ENCODE results near the gene ZNF700.
A peak's percentile ranks its signal among the peaks of the same experiment; 100 is the strongest.
"Not testable (repeated sequence)": the region's sequence is repeated elsewhere in the genome, so short reads cannot be mapped to it uniquely, and the experiment has no call there.

The ZNF700 gene

GRCh38 chr19:11924886-11925650 is at the start of gene ZNF700:
Gene ZNF700, plus strand, starts transcription at chr19:11925107. Its CDS starts 104 bp downstream, at chr19:11925211.
- ChIA-PET CTCF (interaction anchor here (0.6 to 6.2 kb wide), 22 partner anchors 9 to 441 kb away, joined by 3 to 92 read pairs (median 11); partner anchors contain the start of genes ZNF136, ZNF20, ZNF433 and ZNF442), POLR2A (interaction anchor here (0.5 to 2.2 kb wide), 12 partner anchors 40 to 866 kb away, joined by 3 to 10 read pairs (median 7); partner anchors contain the start of genes JUNB, PRKCSH, ZNF440 and ZNF763)
- TF ChIP-seq, protein P1, sequence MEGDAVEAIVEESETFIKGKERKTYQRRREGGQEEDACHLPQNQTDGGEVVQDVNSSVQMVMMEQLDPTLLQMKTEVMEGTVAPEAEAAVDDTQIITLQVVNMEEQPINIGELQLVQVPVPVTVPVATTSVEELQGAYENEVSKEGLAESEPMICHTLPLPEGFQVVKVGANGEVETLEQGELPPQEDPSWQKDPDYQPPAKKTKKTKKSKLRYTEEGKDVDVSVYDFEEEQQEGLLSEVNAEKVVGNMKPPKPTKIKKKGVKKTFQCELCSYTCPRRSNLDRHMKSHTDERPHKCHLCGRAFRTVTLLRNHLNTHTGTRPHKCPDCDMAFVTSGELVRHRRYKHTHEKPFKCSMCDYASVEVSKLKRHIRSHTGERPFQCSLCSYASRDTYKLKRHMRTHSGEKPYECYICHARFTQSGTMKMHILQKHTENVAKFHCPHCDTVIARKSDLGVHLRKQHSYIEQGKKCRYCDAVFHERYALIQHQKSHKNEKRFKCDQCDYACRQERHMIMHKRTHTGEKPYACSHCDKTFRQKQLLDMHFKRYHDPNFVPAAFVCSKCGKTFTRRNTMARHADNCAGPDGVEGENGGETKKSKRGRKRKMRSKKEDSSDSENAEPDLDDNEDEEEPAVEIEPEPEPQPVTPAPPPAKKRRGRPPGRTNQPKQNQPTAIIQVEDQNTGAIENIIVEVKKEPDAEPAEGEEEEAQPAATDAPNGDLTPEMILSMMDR (IDR thresholded peaks at IDR 0.05; ENCODE audit: control extremely low read depth, extremely low read depth, low read depth, missing control alignments), result no peak
- DNase-seq (ENCODE audit: extremely low spot score), result peak; percentile 94

DNA sequence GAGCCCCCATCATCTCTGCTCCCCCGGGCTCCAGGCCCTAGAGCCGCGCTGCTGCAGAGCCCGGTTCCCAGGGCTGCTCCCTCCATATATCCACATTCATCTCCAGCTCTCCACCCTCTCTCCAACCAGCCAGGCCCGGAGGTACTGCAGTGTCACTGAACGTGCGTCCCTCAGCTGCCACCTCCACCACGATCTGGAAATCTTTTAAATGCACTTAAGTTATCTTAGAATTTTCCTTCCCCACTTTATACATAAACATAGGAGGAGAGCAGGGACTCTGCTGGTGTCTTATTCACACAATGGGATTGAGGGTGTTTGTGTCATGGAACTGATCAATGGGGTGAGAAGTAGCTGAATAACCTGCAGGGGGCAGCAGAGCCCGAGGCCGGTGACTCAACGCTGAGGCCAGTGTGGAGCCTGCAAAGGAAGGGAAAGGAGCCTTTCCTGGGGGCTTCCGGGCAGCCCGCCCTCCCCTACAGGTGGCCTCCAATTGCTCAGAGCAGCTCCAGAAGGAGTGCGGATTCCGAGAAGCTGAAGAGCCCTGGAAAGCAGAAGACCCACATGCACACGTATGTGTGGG is 45.1 kb upstream of the ZNF700 start:
- CTCF ChIA-PET, result interaction anchor here (0.7 to 1.7 kb wide), 4 partner anchors 12 to 211 kb away, joined by 3 to 4 read pairs (median 4); no protein-coding TSS in a partner anchor
- POLR2A ChIA-PET; DNase-seq (ENCODE audit: extremely low spot score): not testable (repeated sequence)

DNA sequence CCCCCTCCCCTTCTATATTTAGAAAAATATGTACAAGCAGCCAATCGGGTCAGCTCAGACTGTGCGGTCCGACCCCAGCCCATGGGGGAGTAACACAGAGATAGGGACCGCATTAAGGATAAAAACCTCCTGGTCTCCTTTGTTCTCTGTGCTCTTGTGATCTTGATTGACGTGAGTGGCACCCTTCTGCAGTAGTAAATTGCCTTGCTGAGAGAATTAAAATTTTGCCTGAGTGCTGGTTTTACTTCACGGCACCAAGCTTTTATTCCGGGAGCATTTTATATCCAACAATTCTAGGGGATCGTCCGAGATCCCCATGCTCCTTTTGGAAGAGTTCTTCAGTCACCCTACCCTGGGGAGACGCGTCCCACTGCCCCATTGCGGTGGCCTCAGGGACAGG is 44.3 kb upstream of the ZNF700 start:
- CTCF ChIA-PET, result interaction anchor here (0.7 to 1.8 kb wide), 5 partner anchors 11 to 210 kb away, joined by 3 to 6 read pairs (median 4); partner anchors contain the start of gene ZNF491
- no peak for DNase-seq (ENCODE audit: extremely low spot score)
- TF ChIP-seq, protein P1 (IDR thresholded peaks at IDR 0.05; ENCODE audit: control extremely low read depth, extremely low read depth, low read depth, missing control alignments), result no peak
- POLR2A ChIA-PET, result no interaction called here

DNA sequence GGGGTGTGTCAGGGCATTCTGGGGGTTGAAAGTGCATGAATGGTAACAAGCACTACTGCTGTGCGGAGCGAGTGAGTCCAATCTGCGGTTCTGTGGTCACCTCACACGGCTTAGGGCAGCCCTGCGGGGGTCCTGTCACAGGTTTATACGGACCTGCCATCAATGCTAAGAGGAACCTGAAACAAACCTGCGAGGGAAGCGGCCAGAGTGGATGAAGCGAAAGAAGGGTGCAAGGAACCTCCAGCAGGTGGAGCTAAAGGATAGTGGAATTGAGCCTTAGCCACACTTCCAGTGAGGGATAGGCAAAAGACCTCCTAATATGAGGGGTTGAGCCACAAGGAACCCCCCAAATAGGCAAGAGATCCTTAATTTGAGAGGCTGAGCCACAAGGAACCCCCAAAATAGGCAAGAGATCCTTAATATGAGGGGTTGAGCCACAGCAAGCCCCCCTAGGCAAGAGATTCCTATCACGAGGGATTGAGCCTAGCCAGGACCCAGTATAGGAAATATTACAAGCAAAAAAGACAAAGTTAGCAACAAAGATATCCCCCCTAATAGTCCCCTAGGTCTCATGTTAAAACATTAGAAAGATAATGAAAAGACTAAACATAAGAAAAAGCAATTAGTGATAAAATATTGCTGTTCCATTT is 43.6 kb upstream of the ZNF700 start:
- peak; percentile 66 for DNase-seq (ENCODE audit: extremely low spot score)
- POLR2A ChIA-PET, result no interaction called here
- TF ChIP-seq, protein P1 (IDR thresholded peaks at IDR 0.05; ENCODE audit: control extremely low read depth, extremely low read depth, low read depth, missing control alignments), result peak; percentile 40
- CTCF ChIA-PET, result interaction anchor here (0.9 to 1.8 kb wide), 3 partner anchors 43 to 108 kb away, joined by 3 to 6 read pairs (median 4); partner anchors contain the start of gene ZNF491

GRCh38 chr19:11882606-11883005 is 42.3 kb upstream of the ZNF700 start:
- ChIA-PET CTCF (interaction anchor here (1.2 to 3.1 kb wide), 2 partner anchors 107 to 258 kb away, joined by 3 to 12 read pairs; partner anchors contain the start of gene ZNF20), POLR2A (no interaction called here)
- TF ChIP-seq, protein P1 (IDR thresholded peaks at IDR 0.05; ENCODE audit: control extremely low read depth, extremely low read depth, low read depth, missing control alignments), result no peak
- no peak for DNase-seq (ENCODE audit: extremely low spot score)

- CTCF ChIA-PET, result interaction anchor here (1.1 to 1.8 kb wide), 3 partner anchors 9 to 172 kb away, joined by 3 to 4 read pairs (median 4); no protein-coding TSS in a partner anchor
- TF ChIP-seq, protein P1 (IDR thresholded peaks at IDR 0.05; ENCODE audit: control extremely low read depth, extremely low read depth, low read depth, missing control alignments), result no peak
These were observed 37.7 kb upstream of the ZNF700 start for GRCh38 chr19:11887234-11887610.

More at GRCh38 chr19:11887234-11887610, 37.7 kb upstream of the ZNF700 start:
- no peak for DNase-seq (ENCODE audit: extremely low spot score)
- POLR2A ChIA-PET, result no interaction called here
